Activated T-cell treated with anti-CD3 and anti-CD28 coated beads for 1 hour (primary cell): ENCODE measurements around the gene USP46.

Source experiments
- DNase-seq: peaks from one replicate; pipeline ENCODE4 v3.0.0-alpha.2; 2020; ENCODE audit warnings: low read depth

The USP46 gene

DNA sequence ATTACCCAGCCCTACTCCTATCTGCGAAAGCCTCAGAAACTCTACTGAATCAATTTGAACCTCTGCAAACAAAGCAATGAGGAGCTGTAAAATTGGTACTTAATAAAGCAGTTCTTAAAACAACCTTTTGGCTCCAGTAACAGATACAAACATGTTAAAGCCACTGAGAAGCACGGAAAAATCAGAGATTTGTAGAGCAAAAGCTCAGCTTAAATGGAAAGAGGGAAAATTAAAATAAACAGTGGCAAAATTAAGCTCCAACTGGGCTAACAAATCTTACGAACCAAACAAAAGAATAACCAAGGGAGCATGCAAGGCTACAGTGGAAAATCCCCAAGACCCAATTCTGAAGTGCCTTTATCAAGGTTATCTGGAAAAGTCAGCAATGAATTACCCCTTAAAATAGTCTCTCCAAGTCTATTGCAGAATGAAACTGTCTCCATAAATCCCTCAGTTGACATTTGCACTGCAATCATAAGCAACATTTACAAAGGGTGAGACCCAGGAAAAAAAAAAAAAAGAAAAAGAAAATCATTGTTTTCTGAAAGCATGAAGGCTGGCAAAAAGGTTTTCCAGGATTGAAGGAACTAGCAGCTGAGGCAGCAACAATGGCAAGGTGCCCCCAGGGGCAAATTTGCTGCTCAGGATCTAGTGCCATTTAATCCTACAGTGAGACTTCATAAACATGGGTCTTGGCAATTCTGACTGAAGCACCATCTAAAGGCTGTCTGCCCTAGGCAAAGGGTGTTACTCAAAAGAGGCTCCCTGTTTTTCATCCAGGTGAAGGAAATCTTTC lies 40.1 kb downstream of the USP46 start:
- DNase-seq, result no peak

DNA sequence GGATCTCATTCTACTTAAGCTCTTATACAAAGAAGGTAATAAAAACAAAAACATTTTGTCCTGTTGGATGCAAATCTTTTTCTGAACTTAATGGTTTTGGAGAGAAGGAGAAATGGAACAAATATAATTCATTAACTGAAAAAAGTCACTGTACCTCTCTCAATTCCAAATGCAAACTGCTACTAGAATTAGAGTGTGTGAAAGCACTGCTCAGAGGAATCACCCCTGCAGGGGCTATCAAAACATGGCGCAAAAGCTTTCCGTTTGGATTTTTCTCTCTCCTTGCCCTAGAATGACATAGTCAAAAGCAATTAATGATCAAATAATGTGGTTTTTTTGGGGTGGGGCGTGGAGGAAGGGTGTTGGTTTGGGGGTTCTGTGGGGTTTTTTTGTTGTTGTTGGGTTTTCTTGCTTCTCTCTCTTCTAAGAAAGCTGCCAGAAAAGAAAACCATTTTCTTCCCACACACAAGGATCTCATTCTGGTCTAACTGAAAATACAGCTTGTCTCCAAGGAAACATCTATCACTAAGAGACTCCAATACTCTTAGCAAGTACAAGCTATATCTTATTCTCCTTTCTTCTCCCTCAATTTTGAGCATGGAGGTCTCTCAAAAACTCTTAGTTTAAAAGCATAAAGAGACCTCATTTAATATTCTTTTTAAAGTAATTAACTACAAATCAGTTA lies 41.6 kb downstream of the USP46 start:
- no peak for DNase-seq

DNA sequence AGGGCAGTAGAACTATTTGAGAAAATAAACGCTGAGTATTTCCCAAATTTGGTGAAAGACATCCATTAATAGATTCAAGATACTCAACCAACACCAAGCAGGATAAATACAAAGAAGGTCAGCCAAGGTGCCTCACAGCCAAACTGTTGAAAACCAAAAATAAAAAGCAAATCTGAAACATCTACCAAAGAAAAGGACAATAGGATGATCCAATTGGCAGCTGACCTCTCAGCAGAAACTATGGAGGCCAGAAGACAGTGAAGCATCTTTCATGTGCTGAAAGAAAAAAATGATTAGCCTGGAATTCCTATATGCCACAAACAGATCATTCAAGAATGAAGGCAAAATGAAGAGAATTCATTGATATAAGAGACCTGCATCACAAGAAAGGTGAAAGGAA lies 44.9 kb downstream of the USP46 start:
- DNase-seq, result no peak

DNA sequence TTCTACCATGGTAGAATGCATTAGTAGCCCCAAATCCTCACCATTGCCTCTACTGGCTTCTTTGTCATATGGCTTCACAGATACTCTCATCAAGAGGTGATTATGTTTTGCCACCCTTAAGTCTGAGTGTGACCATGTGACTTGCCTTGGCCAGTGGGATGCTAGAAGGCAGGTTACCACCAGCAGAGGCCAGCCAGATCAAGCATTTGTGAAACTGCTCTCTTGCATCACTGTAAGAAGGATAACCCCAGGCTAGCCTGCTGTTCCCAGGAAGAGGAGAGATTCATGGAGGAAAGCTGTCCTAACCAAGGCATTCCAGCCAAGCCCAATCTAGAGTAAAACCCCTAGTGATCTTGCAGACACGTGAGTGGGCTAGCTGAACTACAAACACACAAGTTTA lies 46.8 kb downstream of the USP46 start:
- DNase-seq, result no peak

DNA sequence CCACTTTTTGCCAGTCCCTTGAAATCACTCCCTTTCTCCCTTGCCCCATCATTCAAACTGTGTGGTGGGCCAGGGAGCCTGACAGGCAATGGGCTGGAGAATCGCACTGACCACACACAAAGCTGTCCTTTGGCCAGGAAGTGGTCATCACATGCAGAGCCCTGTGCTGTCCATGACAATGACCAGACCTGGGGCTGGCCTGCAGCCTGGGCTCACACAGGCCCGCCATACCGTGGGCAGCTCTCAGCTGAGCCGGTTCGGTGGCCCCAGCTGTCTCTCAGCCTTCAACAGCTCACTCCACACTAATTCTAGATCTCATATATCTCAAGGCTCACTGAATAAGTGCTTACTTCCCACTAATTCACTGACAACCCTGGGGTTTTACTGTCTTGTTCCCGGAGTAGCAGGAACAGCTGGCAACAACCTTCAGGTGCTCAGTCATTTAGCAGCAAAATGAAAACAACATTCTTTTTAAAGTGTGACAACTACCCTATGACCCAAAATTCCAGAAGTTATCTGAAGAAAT lies 48.0 kb downstream of the USP46 start:
- no peak for DNase-seq

- no peak for DNase-seq
Observed at GRCh38 chr4:52606726-52607125, 52.4 kb downstream of the USP46 start.

DNA sequence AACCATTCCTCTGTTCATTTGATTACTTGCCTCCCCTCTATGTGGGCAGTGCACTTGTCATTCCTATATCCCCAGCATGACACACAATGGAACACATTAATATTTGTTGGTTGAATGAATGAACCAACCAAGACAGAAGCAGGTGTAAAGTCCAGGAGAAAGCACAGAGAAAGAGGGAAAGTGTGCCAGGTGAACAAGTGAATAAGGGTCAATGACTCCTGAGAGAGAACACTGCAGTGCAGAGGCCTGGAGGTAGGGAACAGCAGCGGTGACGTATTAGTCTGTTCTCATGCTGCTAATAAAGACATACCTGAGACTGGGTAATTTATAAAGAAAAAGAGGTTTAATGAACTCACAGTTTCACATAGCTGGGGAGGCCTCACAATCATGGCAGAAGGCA lies 53.1 kb downstream of the USP46 start:
- no peak for DNase-seq

- no peak for DNase-seq
Observed at GRCh38 chr4:52604215-52604614, 54.9 kb downstream of the USP46 start.

- DNase-seq, result no peak
Observed at GRCh38 chr4:52600275-52600674, 58.8 kb downstream of the USP46 start.

DNA sequence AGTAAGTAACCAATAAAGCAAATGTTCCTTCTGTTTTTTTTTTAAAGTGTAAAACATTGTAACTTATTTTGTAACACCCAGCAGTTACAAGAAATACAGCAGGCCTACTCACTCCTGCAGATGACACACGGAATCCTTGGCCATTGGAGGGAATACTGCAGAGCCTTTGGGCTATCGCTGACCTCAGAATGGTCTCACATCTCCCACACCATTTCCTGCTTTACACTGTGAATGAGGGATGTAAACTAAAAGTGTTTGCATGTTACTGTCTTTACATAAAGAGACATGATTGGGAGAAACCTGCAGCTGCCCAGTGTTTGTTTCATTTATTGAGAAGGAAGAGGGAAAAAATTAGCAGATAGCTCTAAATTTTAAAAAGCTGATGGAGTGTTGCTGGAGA lies 64.1 kb downstream of the USP46 start:
- no peak for DNase-seq

DNA sequence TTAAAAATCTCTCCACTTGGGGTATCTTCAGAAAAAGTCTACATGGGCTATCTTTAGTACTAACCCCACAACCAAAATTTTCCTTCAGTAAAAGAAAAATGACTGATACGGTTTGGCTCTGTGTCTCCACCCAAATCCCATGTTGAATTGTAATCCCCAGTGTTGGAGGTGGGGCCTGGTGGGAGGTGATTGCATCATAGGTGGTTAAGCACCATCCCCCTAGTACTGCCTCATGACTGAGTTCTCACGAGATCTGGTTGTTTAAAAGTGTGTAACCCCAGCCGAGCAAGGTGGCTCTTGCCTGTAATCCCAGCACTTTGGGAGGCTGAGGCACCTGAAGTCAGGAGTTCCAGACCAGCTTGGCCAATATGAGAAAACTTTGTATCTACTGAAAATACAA lies 66.8 kb downstream of the USP46 start:
- no peak for DNase-seq

- peak; percentile 13 for DNase-seq
Observed at GRCh38 chr4:52588771-52589591, 70.1 kb downstream of the USP46 start.

DNA sequence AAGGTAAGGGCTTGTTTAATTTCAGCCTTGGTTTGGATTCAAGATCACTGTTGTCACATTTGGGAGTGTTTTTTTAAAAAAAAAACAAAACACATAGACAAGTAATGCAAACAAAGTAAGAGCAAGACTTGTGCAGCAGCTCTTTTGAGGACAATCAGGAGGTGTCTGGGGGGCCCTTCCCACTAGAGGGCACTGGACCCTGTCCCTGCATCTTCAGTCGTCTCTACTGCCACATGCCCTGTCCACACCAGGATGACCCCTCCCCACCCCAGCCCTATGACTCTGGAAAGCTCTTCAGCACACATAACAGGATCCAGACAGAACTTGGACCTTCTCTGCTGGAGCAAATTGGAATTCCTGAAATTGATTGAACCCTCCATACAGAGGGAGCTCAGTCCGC lies 71.0 kb downstream of the USP46 start:
- DNase-seq, result no peak

- DNase-seq, result no peak
Observed at GRCh38 chr4:52586069-52586468, 73.0 kb downstream of the USP46 start.

DNA sequence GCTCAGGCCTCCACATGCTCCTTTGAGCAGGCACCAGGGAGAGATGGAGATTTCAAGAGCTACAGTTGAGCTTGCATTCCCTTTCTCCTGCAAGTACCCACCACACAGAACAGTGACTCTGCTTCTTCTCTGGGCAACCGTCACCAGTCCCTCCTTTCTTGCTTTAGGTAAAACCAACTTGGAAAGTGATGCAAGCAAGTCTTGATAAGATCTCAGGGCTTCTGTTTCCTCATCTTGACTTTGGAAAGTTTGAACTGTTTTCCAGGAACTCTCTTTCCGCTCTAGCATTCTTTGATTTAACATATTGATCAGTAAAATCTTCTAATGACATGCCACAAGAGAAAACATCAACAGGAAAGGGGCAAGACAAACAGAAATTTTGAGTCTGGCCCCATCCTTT lies 73.7 kb downstream of the USP46 start:
- no peak for DNase-seq

DNA sequence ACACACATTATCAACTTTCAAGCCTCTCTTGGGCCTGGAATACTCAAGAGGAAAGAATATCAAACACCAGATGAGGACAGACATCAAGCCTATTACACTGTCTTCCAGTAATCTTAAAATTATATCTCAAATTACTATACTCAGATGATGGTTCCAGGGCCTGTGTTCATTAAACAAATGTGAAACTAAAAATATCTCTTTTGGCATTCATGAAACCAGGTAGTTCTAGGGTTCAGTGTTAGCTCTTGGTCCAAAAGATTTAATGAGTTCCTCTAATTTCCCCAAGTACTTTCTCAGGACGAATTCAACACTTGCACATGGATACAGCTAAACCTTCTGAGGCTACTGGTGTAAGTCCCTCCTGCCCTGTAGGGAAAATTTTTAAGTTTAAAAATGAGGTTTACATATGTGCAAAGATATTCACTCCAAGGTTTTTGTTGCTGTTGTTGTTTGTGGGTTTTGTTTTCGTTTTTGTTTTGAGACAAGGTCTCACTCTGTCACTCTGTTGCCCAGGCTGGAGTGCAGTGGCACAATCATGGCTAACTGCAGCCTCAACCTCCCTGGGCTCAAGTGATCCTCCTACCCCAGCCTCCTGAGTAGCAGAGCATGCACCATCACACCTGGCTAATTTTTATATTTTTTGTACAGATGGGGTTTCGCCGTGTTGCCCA lies 79.4 kb downstream of the USP46 start:
- DNase-seq, result no peak

DNA sequence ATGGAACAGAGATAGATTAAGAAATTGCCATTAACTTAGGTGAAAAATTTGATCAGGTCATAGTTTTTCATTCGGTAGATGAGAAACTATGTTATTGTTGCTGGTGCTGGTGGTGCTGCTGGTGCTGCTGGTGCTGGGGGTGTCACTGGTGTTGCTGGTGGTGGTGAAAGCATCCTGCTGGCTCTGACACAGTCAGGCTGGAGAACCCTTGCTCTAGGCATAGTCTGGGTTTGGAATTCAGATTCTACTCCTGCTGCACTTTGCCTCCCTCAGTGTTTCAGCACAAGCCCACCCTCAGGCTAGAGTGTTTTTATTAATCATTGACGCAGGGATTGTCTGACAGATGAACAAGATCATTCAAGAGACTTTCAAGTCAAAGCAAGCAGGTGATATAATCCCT lies 80.2 kb downstream of the USP46 start:
- DNase-seq, result no peak

DNA sequence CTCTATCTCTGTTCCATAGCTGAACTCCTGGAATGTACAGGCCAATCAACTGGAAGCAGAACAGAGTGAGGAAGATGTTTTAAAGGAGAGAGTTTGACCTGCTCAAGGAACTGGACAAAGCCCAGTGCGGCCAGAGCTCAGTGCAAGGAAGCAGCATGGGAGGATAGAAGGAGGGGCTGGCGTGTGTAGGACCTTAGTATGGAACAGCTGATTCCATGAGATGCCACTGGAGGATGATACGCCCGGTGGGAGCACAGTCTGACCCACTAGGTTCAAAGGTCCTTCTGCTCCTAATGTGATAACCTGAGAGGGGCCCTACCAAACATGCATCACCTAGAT lies 81.5 kb downstream of the USP46 start:
- DNase-seq, result no peak

DNA sequence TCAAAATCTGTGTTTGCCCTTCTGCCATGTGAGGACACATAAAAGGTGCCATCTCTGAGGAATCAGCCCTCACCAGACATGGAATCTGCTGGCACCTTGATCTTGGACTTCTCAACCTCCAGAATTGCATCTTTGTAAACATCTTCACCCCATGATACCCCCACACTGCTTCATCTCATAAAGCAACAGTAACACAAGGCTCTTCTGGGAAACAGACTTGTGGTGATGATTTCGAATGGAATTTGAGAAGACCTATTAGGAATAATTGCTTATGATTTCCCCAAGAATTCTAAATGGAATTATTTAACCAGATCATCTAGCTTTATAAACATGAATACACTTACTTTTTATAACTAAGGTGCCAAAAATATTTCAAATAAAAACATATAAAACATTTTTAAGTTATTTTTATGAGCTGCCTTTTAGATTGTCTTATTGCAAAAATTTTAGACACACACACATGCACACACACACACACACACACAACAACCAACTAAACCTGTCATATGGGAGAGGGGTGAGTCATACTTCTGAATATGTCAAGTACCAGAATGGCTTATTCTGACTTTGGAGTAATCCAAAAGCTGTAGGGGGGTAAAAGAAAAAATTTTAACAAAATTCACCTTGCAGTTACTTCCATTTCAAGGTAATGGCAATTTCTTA lies 82.0 kb downstream of the USP46 start:
- DNase-seq, result no peak

DNA sequence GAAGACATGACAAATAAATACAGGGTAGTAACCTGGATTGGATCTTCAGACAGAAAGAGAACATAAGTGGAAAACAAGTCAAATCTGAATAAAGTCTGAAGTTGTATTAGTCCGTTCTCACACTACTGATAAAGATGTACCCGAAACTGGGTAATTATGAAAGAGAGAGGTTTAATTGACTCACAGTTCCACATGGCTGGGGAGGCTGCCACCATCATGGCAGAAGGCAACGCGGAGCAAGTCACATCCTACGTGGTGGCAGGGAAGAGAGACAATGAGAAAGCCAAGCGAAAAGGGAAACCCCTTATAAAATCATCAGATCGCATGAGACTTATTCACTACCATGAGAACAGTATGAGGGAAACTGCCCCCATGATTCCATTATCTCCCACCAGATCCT lies 82.8 kb downstream of the USP46 start:
- no peak for DNase-seq

- DNase-seq, result no peak
Observed at GRCh38 chr4:52575406-52575805, 83.7 kb downstream of the USP46 start.

DNA sequence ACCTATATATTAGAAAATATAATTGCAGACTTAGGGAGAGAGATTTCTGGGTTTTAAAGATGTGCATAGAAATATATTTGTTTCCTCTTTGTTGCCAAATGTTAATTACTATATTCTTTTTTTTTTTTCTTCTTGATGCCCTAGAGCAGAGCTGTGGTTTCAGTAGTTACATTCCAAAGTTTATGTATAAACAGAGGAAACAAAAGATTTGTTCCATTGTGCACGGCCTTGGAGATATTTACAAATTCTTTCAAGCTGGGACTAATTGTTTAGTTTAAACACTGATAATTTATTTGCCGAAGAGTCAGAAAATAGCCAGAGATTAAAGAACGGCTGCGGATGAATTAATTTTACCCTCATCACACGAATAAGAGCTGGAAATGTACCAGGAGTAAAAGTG lies 85.1 kb downstream of the USP46 start:
- DNase-seq, result no peak
